ENCODE measurements around the gene COX10. TPM values are rescaled to one million over a fixed set of nuclear protein-coding genes. Genes with fewer than 3 reads are reported as not detected.
A peak's percentile ranks its signal among the peaks of the same experiment; 100 is the strongest.

The COX10 gene
- total and polyA plus RNA-seq, 10 donors, result 3.0 to 28.8 (median 14.9) TPM

- intact Hi-C loops (cut with DNase I; ENCODE audit: low total_unique reads), result no loop called here
- peaks cover 9 to 98% (median 50%) of the 10 kb centered on the region in 6 donors for H3K4me1 ChIP-seq
- TF ChIP-seq POLR2AphosphoS5 (IDR thresholded peaks at IDR 0.05) (no peak), POLR2A (IDR thresholded peaks at IDR 0.05) (no peak), CTCF (IDR thresholded peaks at IDR 0.05 in 8 of 11, conservative IDR thresholded peaks at IDR 0.05 in 3 of 11) (no peak)
- H3K4me3 ChIP-seq, result no peak overlapping the region
- no peaks in the 10 kb centered on the region for H3K27me3 ChIP-seq (replicated peaks in 1 of 7)
- 88 to 93% (median 89%) methylated on average over 4 of the region's 4 CpGs for WGBS, 5 donors
- no peaks in the 10 kb centered on the region for H3K9me3 ChIP-seq
- H3K27ac ChIP-seq, result peak overlapping the region in 5 of 8 donors; percentile 18 to 79 (median 66)
- peaks cover 0 to 58% (median 0%) of the 10 kb centered on the region in 6 donors for H3K36me3 ChIP-seq
- no peak for DNase-seq
Measured at GRCh38 chr17:14200354-14200753, 131.1 kb downstream of the COX10 start.

- Histone ChIP-seq H3K4me3 (no peak overlapping the region), H3K27ac (peak overlapping the region; percentile 24 to 79 (median 66)), H3K27me3 (replicated peaks in 1 of 7) (no peaks in the 10 kb centered on the region), H3K36me3 (peaks cover 0 to 59% (median 4%) of the 10 kb centered on the region in 6 donors), H3K4me1 (peaks cover 9 to 96% (median 43%) of the 10 kb centered on the region in 6 donors), H3K9me3 (no peaks in the 10 kb centered on the region)
- TF ChIP-seq CTCF (IDR thresholded peaks at IDR 0.05 in 8 of 11, conservative IDR thresholded peaks at IDR 0.05 in 3 of 11) (no peak), POLR2A (IDR thresholded peaks at IDR 0.05) (no peak), POLR2AphosphoS5 (IDR thresholded peaks at IDR 0.05) (no peak)
- intact Hi-C loops (cut with DNase I; ENCODE audit: low total_unique reads), result no loop called here
- peak; percentile 81 for DNase-seq
- WGBS, 5 donors, result 36 to 53% (median 52%) methylated on average over 10 of the region's 10 CpGs
Measured at GRCh38 chr17:14201021-14201987, 132.0 kb downstream of the COX10 start.

- H3K9me3 ChIP-seq, result no peaks in the 10 kb centered on the region
- no peak for DNase-seq
- H3K36me3 ChIP-seq, result peaks cover 0 to 59% (median 11%) of the 10 kb centered on the region in 6 donors
- H3K4me1 ChIP-seq, result peaks cover 8 to 92% (median 37%) of the 10 kb centered on the region in 6 donors
- H3K27me3 ChIP-seq (replicated peaks in 1 of 7), result no peaks in the 10 kb centered on the region
- TF ChIP-seq POLR2AphosphoS5 (IDR thresholded peaks at IDR 0.05) (no peak), CTCF (IDR thresholded peaks at IDR 0.05 in 8 of 11, conservative IDR thresholded peaks at IDR 0.05 in 3 of 11) (no peak), POLR2A (IDR thresholded peaks at IDR 0.05) (no peak)
- H3K4me3 ChIP-seq, result no peak overlapping the region
- intact Hi-C loops (cut with DNase I; ENCODE audit: low total_unique reads), result no loop called here
- WGBS, 5 donors, result 78 to 97% (median 92%) methylated on average over 4 of the region's 4 CpGs
- H3K27ac ChIP-seq, result peak overlapping the region; percentile 27 to 79 (median 66)
Measured at GRCh38 chr17:14201988-14202380, 132.7 kb downstream of the COX10 start.

Measured in spleen (tissue), 11 donors.